ENCODE measurements around the gene RAD23A. TPM values are rescaled to one million over a fixed set of nuclear protein-coding genes. Genes with fewer than 3 reads are reported as not detected.
A peak's percentile ranks its signal among the peaks of the same experiment; 100 is the strongest.

The RAD23A gene
- total and polyA plus RNA-seq, 2 experiments from 2014 or later, result 65.8 to 130 TPM

DNA sequence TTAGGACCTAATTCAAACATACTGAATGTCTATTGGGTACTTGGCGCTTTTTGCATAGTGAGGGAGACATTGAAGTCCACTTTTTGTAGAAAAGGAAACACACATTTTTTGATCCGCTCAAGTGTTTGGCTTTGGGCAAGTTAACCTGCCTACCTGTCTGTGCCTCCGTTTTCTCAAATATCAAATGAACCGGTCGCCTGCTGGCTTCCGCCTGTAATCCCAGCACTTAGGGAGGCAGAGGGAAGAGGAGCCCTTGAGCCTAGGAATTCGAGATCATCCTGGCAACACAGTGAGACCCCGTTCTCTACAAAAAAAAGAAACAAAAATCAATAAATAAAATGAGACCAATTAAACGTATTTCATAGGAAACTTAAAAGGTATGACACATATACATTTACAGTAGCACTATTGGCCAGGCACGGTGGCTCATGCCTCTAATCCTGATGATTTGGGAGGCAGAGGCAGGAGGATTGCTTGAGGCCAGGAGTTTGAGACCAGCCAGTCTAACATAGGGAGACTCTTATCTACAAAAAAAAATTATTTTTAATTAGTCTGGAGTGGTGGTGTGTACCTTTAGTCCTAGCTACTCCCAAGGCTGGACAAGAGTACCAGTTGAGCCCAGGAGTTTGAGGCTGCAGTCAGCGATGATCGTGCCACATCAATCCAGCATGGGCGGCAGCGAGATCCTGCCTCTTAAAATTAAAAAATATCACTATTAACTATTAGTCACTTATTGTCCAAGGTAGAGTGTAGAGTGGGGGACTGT is 1.3 kb downstream of the RAD23A start:
- H3K36me3 ChIP-seq (replicated peaks; ENCODE audit: insufficient read depth, low read depth), result no peaks in the 10 kb centered on the region
- peaks cover 27% of the 10 kb centered on the region for H3K4me1 ChIP-seq (ENCODE audit: insufficient read depth)
- peaks cover 44% of the 10 kb centered on the region for H3K79me2 ChIP-seq

DNA sequence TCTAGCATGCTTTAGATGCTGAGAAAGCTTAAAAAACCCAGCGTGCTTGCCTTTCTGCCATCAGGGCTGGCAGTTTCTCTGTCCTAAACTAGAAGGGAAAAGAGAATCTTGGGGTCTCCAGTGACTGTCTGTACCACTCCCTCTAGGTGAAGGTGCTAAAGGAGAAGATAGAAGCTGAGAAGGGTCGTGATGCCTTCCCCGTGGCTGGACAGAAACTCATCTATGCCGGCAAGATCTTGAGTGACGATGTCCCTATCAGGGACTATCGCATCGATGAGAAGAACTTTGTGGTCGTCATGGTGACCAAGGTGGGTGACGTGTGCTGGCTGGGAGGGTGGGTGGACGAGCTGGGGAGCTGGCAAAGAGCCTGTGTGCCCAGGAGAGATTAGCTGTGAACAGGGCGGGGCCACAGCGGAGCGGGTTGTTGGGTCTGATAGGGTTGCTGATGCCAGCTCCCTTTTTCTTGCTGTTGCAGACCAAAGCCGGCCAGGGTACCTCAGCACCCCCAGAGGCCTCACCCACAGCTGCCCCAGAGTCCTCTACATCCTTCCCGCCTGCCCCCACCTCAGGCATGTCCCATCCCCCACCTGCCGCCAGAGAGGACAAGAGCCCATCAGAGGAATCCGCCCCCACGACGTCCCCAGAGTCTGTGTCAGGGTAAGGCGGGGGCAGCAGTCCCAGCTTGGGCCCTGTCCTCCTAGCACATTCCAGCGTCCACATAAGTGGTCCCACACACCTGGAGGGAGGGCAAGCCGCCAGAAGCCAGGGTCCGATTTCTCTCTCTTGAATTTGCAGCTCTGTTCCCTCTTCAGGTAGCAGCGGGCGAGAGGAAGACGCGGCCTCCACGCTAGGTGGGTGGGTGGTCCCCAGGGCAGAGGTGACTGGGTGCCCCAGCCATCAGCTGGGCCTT is 2.3 kb downstream of the RAD23A start:
- 96% methylated on average over 22 of the region's 28 CpGs for WGBS (ENCODE audit: low lambda C conversion rate, missing lambda C conversion rate)
- DNase-seq (ENCODE audit: low spot score), result no peak
- Histone ChIP-seq H3K27ac (no peak overlapping the region), H3K27me3 (no peaks in the 10 kb centered on the region), H4K20me1 (ENCODE audit: insufficient read depth, poor library complexity, severe bottlenecking) (peaks cover 11% of the 10 kb centered on the region), H3K9me3 (ENCODE audit: low read depth) (no peaks in the 10 kb centered on the region), H3K36me3 (replicated peaks; ENCODE audit: insufficient read depth, low read depth) (no peaks in the 10 kb centered on the region), H3K4me1 (ENCODE audit: insufficient read depth) (peaks cover 25% of the 10 kb centered on the region), H3K9me2 (replicated peaks; ENCODE audit: insufficient read depth) (no peaks in the 10 kb centered on the region), H3K79me2 (peaks cover 39% of the 10 kb centered on the region), H3K4me2 (peak overlapping the region; percentile 88), H3K4me3 (no peak overlapping the region), H2AFZ (no peak overlapping the region)
- TF ChIP-seq EZH2 (IDR thresholded peaks at IDR 0.05; ENCODE audit: borderline replicate concordance), result no peak
- TF ChIP-seq, protein P1, sequence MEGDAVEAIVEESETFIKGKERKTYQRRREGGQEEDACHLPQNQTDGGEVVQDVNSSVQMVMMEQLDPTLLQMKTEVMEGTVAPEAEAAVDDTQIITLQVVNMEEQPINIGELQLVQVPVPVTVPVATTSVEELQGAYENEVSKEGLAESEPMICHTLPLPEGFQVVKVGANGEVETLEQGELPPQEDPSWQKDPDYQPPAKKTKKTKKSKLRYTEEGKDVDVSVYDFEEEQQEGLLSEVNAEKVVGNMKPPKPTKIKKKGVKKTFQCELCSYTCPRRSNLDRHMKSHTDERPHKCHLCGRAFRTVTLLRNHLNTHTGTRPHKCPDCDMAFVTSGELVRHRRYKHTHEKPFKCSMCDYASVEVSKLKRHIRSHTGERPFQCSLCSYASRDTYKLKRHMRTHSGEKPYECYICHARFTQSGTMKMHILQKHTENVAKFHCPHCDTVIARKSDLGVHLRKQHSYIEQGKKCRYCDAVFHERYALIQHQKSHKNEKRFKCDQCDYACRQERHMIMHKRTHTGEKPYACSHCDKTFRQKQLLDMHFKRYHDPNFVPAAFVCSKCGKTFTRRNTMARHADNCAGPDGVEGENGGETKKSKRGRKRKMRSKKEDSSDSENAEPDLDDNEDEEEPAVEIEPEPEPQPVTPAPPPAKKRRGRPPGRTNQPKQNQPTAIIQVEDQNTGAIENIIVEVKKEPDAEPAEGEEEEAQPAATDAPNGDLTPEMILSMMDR (IDR thresholded peaks at IDR 0.05; ENCODE audit: poor library complexity), result no peak

More for the DNA sequence above, 1.3 kb downstream of the RAD23A start:
- Histone ChIP-seq H4K20me1 (ENCODE audit: insufficient read depth, poor library complexity, severe bottlenecking) (peaks cover 11% of the 10 kb centered on the region), H3K27ac (peak overlapping the region; percentile 96), H2AFZ (no peak overlapping the region), H3K4me2 (peak overlapping the region; percentile 88), H3K9me2 (replicated peaks; ENCODE audit: insufficient read depth) (no peaks in the 10 kb centered on the region), H3K9me3 (ENCODE audit: low read depth) (no peaks in the 10 kb centered on the region), H3K27me3 (no peaks in the 10 kb centered on the region), H3K4me3 (peak overlapping the region; percentile 48)
- TF ChIP-seq EZH2 (IDR thresholded peaks at IDR 0.05; ENCODE audit: borderline replicate concordance) (no peak), EZH2phosphoT487 (IDR thresholded peaks at IDR 0.05; ENCODE audit: low read depth, severe bottlenecking, unreplicated experiment) (no peak)
- TF ChIP-seq, protein P1 (IDR thresholded peaks at IDR 0.05; ENCODE audit: poor library complexity), result no peak
- 50% methylated on average over 14 of the region's 14 CpGs for WGBS (ENCODE audit: low lambda C conversion rate, missing lambda C conversion rate)
- DNase-seq (ENCODE audit: low spot score), result no peak

DNA sequence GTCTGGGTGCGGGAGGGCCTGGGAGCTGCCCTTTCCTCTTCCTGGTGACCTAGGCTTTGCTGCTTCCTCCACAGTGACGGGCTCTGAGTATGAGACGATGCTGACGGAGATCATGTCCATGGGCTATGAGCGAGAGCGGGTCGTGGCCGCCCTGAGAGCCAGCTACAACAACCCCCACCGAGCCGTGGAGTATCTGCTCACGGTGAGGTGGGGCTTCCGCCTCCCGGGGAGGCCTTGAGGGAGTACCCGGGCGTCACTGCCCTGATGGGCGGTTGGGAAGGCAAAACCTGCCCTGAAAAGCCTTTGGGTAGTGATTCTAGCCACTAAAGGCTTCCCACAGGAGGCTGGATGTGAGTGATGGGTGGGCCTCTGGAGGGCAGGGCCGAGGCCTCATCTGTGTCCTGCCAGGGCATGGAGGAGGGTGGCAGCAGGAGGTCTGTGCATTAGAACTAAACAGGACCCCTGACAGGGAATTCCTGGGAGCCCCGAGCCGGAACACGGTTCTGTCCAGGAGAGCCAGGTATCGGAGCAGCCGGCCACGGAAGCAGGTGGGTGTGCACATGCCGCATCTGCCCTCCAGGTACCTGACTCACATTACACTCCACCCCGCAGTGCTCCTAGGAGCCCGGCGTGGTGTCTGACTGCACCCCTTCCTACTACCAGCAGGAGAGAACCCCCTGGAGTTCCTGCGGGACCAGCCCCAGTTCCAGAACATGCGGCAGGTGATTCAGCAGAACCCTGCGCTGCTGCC is 3.1 kb downstream of the RAD23A start:
- Histone ChIP-seq H4K20me1 (ENCODE audit: insufficient read depth, poor library complexity, severe bottlenecking) (peaks cover 5% of the 10 kb centered on the region), H3K27me3 (no peaks in the 10 kb centered on the region), H2AFZ (no peak overlapping the region), H3K4me1 (ENCODE audit: insufficient read depth) (peaks cover 25% of the 10 kb centered on the region), H3K4me2 (no peak overlapping the region), H3K9me2 (replicated peaks; ENCODE audit: insufficient read depth) (no peaks in the 10 kb centered on the region), H3K27ac (no peak overlapping the region), H3K79me2 (peaks cover 33% of the 10 kb centered on the region), H3K4me3 (no peak overlapping the region), H3K36me3 (replicated peaks; ENCODE audit: insufficient read depth, low read depth) (no peaks in the 10 kb centered on the region), H3K9me3 (ENCODE audit: low read depth) (no peaks in the 10 kb centered on the region)
- 98% methylated on average over 30 of the region's 30 CpGs for WGBS (ENCODE audit: low lambda C conversion rate, missing lambda C conversion rate)
- no peak for DNase-seq (ENCODE audit: low spot score)
- TF ChIP-seq EZH2phosphoT487 (IDR thresholded peaks at IDR 0.05; ENCODE audit: low read depth, severe bottlenecking, unreplicated experiment) (no peak), EZH2 (IDR thresholded peaks at IDR 0.05; ENCODE audit: borderline replicate concordance) (no peak)
- TF ChIP-seq, protein P1 (IDR thresholded peaks at IDR 0.05; ENCODE audit: poor library complexity), result no peak

Measured in hepatocyte (in vitro differentiated cells).